ENCODE measurements around the gene IGF2BP2. TPM values are rescaled to one million over a fixed set of nuclear protein-coding genes. Genes with fewer than 3 reads are reported as not detected.
"Not testable (repeated sequence)": the region's sequence is repeated elsewhere in the genome, so short reads cannot be mapped to it uniquely, and the experiment has no call there.

The IGF2BP2 gene
- total and polyA plus RNA-seq, 5 donors from 2014 or later = 3.6 TPM; not detected in 4

DNA sequence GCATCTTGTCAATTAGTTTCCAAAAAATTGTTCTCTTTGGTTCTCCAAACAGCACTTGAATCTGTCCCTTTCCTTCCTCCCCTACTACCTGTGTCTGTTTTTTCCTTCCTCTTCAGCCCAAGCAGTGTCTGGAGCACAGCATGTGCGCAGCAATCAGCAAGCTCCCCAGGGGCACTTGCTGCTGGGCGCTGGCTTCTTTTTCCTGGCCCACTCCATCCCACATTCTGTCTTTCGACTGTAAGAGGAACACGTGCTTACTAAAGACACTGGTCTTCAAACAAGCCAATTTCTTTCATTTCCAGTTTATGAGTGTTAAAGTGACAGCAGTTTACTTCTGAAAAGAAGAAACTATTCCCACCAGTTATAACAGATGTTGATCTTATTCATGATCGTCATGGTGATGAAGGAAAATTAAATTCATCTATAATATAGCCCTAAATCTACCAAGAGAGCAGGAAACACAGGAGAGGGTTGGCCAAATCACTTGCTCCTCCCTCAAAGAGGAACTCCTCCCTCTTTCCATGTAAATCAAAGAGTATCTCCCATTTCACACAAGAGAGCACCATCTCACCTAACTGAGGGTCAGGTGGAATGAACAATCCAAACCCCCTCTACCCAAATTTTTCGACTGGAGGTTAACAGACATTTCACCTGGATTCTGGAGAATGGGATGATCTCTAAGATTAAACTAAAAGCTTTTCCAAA, 115.4 kb downstream of the IGF2BP2 start:
- Histone ChIP-seq H3K27me3 (ENCODE audit: control insufficient read depth, insufficient read depth, low read length) (peaks cover 1% of the 10 kb centered on the region), H3K36me3 (ENCODE audit: control insufficient read depth, insufficient read depth, low read length) (no peaks in the 10 kb centered on the region), H3K4me3 (ENCODE audit: low read depth, low read length) (no peak overlapping the region), H3K4me1 (ENCODE audit: control insufficient read depth, insufficient read depth, low read length, poor library complexity, severe bottlenecking) (no peaks in the 10 kb centered on the region), H3K27ac (ENCODE audit: insufficient read depth, low read length, poor library complexity, severe bottlenecking) (no peak overlapping the region), H3K9me3 (ENCODE audit: control insufficient read depth in 2 of 2, low read length in 2 of 2) (no peaks in the 10 kb centered on the region)
- Mint-ChIP-seq H3K4me1 (no peaks in the 10 kb centered on the region), H3K36me3 (no peaks in the 10 kb centered on the region), H3K27me3 (peaks cover 16% of the 10 kb centered on the region), H3K4me3 (no peak overlapping the region), H3K27ac (no peak overlapping the region), H3K9me3 (peaks cover 0 to 2% (median 0%) of the 10 kb centered on the region in 7 donors)
- DNase-seq (no peak), ATAC-seq (ENCODE audit: low read depth in 2 of 2) (no peak)

DNA sequence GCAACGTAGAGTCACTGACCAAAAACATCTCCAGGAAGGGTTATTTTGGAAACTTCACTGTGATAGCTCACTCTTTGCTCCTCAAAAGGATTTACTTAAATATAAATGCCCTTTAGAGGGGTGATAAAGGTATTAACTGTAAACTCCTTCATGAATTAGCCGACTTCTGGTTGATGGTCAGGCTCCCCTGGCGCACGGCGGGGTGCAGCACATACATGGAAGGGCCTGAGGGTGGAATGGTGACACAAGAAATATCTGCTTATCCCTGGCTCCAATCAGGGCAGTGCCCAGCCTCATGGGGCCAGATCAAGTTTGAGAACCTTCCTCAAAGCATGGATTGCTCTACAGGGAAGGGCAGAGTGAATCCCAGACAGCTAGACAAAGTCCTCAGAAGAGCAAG, 116.5 kb downstream of the IGF2BP2 start:
- Mint-ChIP-seq H3K36me3 (no peaks in the 10 kb centered on the region), H3K9me3 (peaks cover 0 to 2% (median 0%) of the 10 kb centered on the region in 7 donors), H3K4me1 (no peaks in the 10 kb centered on the region), H3K27me3 (peaks cover 16% of the 10 kb centered on the region), H3K4me3 (no peak overlapping the region), H3K27ac (no peak overlapping the region)
- no peak for DNase-seq
- no peak overlapping the region for H3K27ac ChIP-seq (ENCODE audit: insufficient read depth, low read length, poor library complexity, severe bottlenecking)
- H3K4me1 ChIP-seq (ENCODE audit: control insufficient read depth, insufficient read depth, low read length, poor library complexity, severe bottlenecking) = no peaks in the 10 kb centered on the region
- H3K9me3 ChIP-seq (ENCODE audit: control insufficient read depth in 2 of 2, low read length in 2 of 2) = no peaks in the 10 kb centered on the region
- H3K27me3 ChIP-seq (ENCODE audit: control insufficient read depth, insufficient read depth, low read length) = peaks cover 1% of the 10 kb centered on the region
- H3K4me3 ChIP-seq (ENCODE audit: low read depth, low read length) = no peak overlapping the region
- ATAC-seq (ENCODE audit: low read depth in 2 of 2) = no peak
- H3K36me3 ChIP-seq (ENCODE audit: control insufficient read depth, insufficient read depth, low read length) = no peaks in the 10 kb centered on the region

DNA sequence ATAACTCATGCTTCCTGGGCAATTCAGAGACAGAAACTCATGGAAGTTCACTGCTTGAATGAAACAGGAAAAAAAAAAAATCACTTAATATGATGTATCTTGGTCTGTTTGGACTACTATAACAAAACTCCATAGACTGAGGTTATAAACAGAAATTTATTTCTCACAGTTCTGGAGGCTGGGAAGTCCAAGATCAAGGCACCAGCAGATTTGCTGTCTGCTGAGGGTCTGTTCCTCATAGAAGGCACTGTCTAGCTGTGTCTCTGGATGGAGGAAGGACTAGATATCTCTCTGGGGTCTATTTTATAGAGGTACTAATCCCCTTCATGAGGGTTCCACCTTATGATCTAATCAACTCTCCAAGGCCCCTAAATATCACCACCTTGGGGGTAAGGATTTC, 119.3 kb downstream of the IGF2BP2 start:
- H3K36me3 ChIP-seq (ENCODE audit: control insufficient read depth, insufficient read depth, low read length) = no peaks in the 10 kb centered on the region
- H3K4me3 ChIP-seq (ENCODE audit: low read depth, low read length) = no peak overlapping the region
- no peaks in the 10 kb centered on the region for H3K4me1 ChIP-seq (ENCODE audit: control insufficient read depth, insufficient read depth, low read length, poor library complexity, severe bottlenecking)
- Mint-ChIP-seq H3K27me3 (peaks cover 16% of the 10 kb centered on the region), H3K4me3 (no peak overlapping the region), H3K27ac (no peak overlapping the region), H3K9me3 (peaks cover 0 to 4% (median 0%) of the 10 kb centered on the region in 7 donors), H3K4me1 (no peaks in the 10 kb centered on the region), H3K36me3 (no peaks in the 10 kb centered on the region)
- H3K9me3 ChIP-seq (ENCODE audit: control insufficient read depth in 2 of 2, low read length in 2 of 2) = no peaks in the 10 kb centered on the region
- H3K27ac ChIP-seq (ENCODE audit: insufficient read depth, low read length, poor library complexity, severe bottlenecking) = no peak overlapping the region
- DNase-seq = no peak
- ATAC-seq (ENCODE audit: low read depth in 2 of 2) = no peak
- H3K27me3 ChIP-seq (ENCODE audit: control insufficient read depth, insufficient read depth, low read length) = peaks cover 1% of the 10 kb centered on the region

DNA sequence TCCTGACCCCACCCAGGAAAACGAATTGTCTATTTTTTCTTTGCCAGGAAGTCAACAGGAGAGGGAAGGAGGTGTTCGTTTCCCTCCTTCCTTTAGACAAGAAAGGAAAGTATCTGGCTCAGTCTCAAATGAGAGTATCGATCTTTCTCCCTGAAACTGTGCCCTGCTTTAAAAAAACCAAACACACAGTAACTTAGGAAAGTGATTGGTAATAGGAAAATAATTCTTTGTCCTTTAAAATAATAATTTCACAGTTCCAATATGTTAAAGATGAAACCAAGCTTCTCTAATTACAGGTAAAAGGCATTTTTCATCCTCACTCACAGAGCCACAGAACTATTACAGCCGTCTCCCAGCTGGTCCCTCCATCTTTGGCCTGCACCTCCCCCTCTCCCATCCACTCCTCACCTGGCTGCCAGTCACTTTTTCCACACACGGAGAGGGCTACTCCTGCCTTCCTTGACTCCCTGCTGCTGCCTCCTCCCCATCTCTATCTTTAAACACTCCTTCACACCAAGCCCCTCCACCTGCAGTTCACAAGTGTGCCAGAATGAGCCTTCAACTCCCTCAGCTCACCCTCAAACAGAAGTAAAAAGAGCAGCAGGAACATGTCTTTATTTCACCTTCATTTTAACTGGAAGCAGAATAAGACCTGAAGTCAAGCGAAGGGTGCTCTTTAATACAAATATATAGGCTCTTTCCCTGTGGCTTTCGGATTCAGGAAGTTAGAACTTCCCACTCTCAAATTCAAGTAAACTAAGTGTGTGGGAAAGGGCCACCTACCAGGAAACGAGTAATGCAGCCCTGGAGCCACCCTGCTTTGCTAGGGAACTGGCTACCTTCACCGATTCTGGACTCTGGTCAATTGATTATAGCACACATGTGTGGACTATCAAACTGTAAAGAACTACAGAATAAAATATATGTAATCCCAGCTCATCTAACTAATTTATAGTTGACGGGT, 122.3 kb downstream of the IGF2BP2 start:
- Mint-ChIP-seq H3K4me3 (no peak overlapping the region), H3K4me1 (no peaks in the 10 kb centered on the region), H3K36me3 (no peaks in the 10 kb centered on the region), H3K9me3 (peaks cover 0 to 4% (median 0%) of the 10 kb centered on the region in 7 donors), H3K27me3 (peaks cover 25% of the 10 kb centered on the region), H3K27ac (peak overlapping the region in 1 of 3 donors; percentile 2)
- Histone ChIP-seq H3K27ac (ENCODE audit: insufficient read depth, low read length, poor library complexity, severe bottlenecking) (no peak overlapping the region), H3K9me3 (ENCODE audit: control insufficient read depth in 2 of 2, low read length in 2 of 2) (no peaks in the 10 kb centered on the region), H3K4me3 (ENCODE audit: low read depth, low read length) (no peak overlapping the region), H3K27me3 (ENCODE audit: control insufficient read depth, insufficient read depth, low read length) (peaks cover 1% of the 10 kb centered on the region), H3K36me3 (ENCODE audit: control insufficient read depth, insufficient read depth, low read length) (no peaks in the 10 kb centered on the region), H3K4me1 (ENCODE audit: control insufficient read depth, insufficient read depth, low read length, poor library complexity, severe bottlenecking) (no peaks in the 10 kb centered on the region)
- no peak for ATAC-seq (ENCODE audit: low read depth in 2 of 2)
- DNase-seq = no peak

DNA sequence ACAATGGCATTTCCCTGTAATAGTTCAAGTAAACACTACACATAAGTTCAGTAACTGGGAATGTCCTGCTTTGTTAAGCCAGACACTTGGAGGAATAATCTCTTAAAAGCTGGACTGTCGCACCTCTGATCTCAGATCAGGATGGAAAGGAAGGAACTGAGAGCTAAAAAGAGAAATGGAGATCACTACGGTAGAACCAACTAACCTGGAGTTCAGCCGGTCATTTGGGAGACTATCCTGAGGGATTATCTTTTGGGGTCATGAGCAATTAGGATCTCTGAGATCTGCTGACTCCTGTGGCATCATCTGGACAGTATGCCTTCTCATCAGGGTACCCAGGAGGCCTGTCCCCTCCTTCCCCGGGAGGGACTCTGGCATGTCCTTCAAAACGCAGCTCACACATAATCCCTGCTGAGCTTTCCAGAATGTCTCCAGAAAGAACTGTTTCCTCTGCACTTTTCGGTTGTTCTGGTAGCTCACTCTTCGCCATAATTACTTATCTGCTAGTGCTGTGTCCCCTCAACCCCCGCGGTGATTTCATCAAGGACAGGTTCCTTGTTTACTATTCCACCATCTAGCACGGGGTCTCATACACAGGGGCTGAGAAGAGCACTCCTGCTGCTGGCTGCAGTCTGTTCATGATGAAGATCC, 123.1 kb downstream of the IGF2BP2 start:
- H3K4me3 Mint-ChIP-seq = no peak overlapping the region
- H3K4me1 Mint-ChIP-seq = no peaks in the 10 kb centered on the region
- H3K9me3 Mint-ChIP-seq = peaks cover 0 to 2% (median 0%) of the 10 kb centered on the region in 7 donors
- no peak for DNase-seq
- peaks cover 1% of the 10 kb centered on the region for H3K27me3 ChIP-seq (ENCODE audit: control insufficient read depth, insufficient read depth, low read length)
- H3K4me3 ChIP-seq (ENCODE audit: low read depth, low read length) = no peak overlapping the region
- H3K4me1 ChIP-seq (ENCODE audit: control insufficient read depth, insufficient read depth, low read length, poor library complexity, severe bottlenecking) = no peaks in the 10 kb centered on the region
- H3K36me3 Mint-ChIP-seq = no peaks in the 10 kb centered on the region
- H3K36me3 ChIP-seq (ENCODE audit: control insufficient read depth, insufficient read depth, low read length) = no peaks in the 10 kb centered on the region
- no peak for ATAC-seq (ENCODE audit: low read depth in 2 of 2)
- H3K27me3 Mint-ChIP-seq = peaks cover 18% of the 10 kb centered on the region
- H3K27ac Mint-ChIP-seq = no peak overlapping the region
- H3K9me3 ChIP-seq (ENCODE audit: control insufficient read depth in 2 of 2, low read length in 2 of 2) = no peaks in the 10 kb centered on the region
- no peak overlapping the region for H3K27ac ChIP-seq (ENCODE audit: insufficient read depth, low read length, poor library complexity, severe bottlenecking)

DNA sequence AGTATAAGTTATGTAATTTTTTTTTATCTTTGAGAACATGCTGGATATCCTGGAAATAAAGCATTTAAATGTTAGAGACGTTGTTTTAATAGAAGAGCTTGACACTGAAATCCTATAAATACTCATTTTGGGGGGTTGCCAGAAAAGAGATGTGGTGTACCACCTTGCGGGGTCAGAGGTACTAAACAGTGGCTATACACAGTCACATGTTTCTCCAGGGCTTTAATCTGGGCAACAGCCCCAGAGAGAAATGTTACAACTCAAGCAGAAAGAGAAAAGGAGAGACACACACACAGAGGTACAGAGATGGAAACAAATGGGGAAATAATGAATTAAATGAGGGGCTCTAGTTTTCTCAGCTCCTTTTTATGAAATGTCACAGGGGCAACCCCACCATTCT, 124.9 kb downstream of the IGF2BP2 start:
- Mint-ChIP-seq H3K27ac (no peak overlapping the region), H3K27me3 (peaks cover 15% of the 10 kb centered on the region), H3K36me3 (no peaks in the 10 kb centered on the region), H3K9me3 (peaks cover 0 to 2% (median 0%) of the 10 kb centered on the region in 7 donors), H3K4me1 (no peaks in the 10 kb centered on the region), H3K4me3 (no peak overlapping the region)
- Histone ChIP-seq H3K4me1 (ENCODE audit: control insufficient read depth, insufficient read depth, low read length, poor library complexity, severe bottlenecking) (no peaks in the 10 kb centered on the region), H3K27ac (ENCODE audit: insufficient read depth, low read length, poor library complexity, severe bottlenecking) (no peak overlapping the region), H3K4me3 (ENCODE audit: low read depth, low read length) (no peak overlapping the region), H3K36me3 (ENCODE audit: control insufficient read depth, insufficient read depth, low read length) (no peaks in the 10 kb centered on the region), H3K27me3 (ENCODE audit: control insufficient read depth, insufficient read depth, low read length) (peaks cover 1% of the 10 kb centered on the region), H3K9me3 (ENCODE audit: control insufficient read depth in 2 of 2, low read length in 2 of 2) (no peaks in the 10 kb centered on the region)
- ATAC-seq (ENCODE audit: low read depth in 2 of 2) = no peak
- DNase-seq = no peak

DNA sequence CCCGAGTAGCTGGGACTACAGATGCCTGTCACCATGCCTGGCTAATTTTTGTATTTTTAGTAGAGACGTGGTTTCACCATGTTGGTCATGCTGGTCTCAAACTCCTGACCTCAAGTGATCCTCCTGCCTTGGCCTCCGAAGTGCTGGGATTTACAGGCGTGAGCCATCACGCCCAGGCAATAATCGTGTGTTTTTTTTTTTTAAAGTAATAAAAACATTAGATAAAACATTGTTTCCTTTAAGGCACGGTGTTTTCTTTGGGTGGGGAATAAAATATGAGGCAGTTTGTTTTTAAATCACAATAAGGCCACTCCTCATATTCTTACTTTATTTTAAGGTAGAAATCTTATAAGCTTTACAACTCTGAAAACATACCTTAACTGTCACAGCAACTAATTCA, 127.6 kb downstream of the IGF2BP2 start:
- DNase-seq; H3K4me1 Mint-ChIP-seq; H3K4me3 ChIP-seq (ENCODE audit: low read depth, low read length); H3K27ac Mint-ChIP-seq; H3K4me1 ChIP-seq (ENCODE audit: control insufficient read depth, insufficient read depth, low read length, poor library complexity, severe bottlenecking); H3K4me3 Mint-ChIP-seq; H3K27me3 ChIP-seq (ENCODE audit: control insufficient read depth, insufficient read depth, low read length); H3K9me3 Mint-ChIP-seq; H3K9me3 ChIP-seq (ENCODE audit: control insufficient read depth in 2 of 2, low read length in 2 of 2); H3K36me3 ChIP-seq (ENCODE audit: control insufficient read depth, insufficient read depth, low read length); H3K36me3 Mint-ChIP-seq; ATAC-seq (ENCODE audit: low read depth in 2 of 2); H3K27ac ChIP-seq (ENCODE audit: insufficient read depth, low read length, poor library complexity, severe bottlenecking): not testable (repeated sequence)
- H3K27me3 Mint-ChIP-seq = peaks cover 24% of the 10 kb centered on the region
